Vein endothelial cell (primary cell): ENCODE data around the gene CALCR. TPM values are rescaled to one million over a fixed set of nuclear protein-coding genes. Genes with fewer than 3 reads are reported as not detected.

Source experiments
- small RNA-seq: library from RNA; depleted of rRNA; stranded (forward); fragments of <200 nt; gene quantifications from one replicate; pipeline ENCODE3, GENCODE V24; 2012
- total RNA-seq: library from RNA; depleted of rRNA; stranded (reverse); fragments of >200 nt; gene quantifications from 2 replicates; pipeline ENCODE4 v1.2.3, GENCODE V29; 2012

Gene CALCR
- not detected in 2 replicates for total RNA-seq

GRCh38 chr7:93574646-93575554, at the start of gene CALCR:
Gene CALCR (minus strand): TSS chr7:93574724. CDS start chr7:93486981, 87,743 bp downstream.

Small RNAs within 50 kb of the gene (small RNA-seq; reads per million reads assigned to genes)
- gene MIR489 = not detected
- not detected for gene MIR653
